ENCODE results near the gene C9orf152.

Gene C9orf152

DNA sequence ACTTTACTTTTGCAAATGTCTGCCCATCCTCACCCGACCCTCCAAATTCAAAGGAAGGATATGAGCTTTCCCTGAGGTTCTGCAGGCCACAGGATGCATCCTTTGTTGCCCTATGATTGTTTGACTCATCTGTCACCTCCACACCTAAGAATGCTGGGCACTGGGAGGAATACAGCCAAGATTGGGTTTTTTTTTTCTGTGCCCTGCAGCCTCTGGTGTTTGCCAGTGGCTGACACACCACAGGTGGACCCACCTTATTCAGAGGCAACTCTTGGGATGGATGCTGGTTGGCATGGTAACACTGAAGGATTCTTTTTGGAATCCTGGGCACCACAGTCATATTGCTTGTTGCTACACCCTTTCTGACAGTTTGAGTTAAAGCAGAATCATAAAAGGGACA is 29.7 kb downstream of the C9orf152 start:
- Histone ChIP-seq H3K4me3 (ENCODE audit: low read depth, low read length) (no peak overlapping the region), H3K36me3 (ENCODE audit: control insufficient read depth, insufficient read depth, low read length) (no peaks in the 10 kb centered on the region), H3K27ac (no peak overlapping the region), H3K27me3 (ENCODE audit: control insufficient read depth, insufficient read depth, low read length) (no peaks in the 10 kb centered on the region), H3K79me2 (no peaks in the 10 kb centered on the region), H2AFZ (no peak overlapping the region), H3K9me3 (ENCODE audit: control insufficient read depth, low read length) (no peaks in the 10 kb centered on the region), H3K4me2 (ENCODE audit: low read length) (no peak overlapping the region), H3K4me1 (no peaks in the 10 kb centered on the region), H3K9ac (no peak overlapping the region)
- TF ChIP-seq, protein P1, sequence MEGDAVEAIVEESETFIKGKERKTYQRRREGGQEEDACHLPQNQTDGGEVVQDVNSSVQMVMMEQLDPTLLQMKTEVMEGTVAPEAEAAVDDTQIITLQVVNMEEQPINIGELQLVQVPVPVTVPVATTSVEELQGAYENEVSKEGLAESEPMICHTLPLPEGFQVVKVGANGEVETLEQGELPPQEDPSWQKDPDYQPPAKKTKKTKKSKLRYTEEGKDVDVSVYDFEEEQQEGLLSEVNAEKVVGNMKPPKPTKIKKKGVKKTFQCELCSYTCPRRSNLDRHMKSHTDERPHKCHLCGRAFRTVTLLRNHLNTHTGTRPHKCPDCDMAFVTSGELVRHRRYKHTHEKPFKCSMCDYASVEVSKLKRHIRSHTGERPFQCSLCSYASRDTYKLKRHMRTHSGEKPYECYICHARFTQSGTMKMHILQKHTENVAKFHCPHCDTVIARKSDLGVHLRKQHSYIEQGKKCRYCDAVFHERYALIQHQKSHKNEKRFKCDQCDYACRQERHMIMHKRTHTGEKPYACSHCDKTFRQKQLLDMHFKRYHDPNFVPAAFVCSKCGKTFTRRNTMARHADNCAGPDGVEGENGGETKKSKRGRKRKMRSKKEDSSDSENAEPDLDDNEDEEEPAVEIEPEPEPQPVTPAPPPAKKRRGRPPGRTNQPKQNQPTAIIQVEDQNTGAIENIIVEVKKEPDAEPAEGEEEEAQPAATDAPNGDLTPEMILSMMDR (IDR thresholded peaks at IDR 0.05): no peak

DNA sequence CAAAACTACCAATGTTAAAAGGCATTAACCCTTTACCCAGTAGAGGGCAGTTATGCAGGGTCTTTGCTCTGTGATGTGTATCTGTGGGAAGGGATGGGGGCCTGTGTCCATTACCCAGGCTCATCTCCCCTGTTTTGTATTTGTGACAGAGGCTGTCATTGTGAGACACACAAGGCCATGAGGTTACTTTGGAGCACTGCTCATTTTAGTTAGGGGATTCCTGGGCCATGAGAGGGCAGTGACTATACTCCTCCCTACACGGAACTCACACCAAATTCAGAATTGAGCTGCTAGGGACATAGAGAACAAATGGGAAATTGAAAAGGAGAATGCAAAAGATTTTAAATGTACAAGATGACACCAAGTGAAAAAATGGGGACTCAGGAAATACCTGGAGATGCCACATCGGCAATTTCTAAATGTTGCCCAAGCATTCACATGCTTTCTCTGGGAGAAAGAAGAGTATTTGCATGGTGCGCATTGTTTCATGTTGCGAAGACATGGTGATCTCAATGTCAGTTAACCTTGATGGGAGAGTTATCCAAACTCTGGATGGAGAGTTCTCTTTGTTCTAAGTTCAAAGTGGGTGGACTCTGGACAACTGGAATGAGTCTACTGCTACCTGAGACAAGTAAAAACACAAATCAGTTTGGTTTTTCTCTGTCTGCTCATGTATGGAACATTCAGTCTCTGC is 32.5 kb downstream of the C9orf152 start:
- TF ChIP-seq, protein P1 (IDR thresholded peaks at IDR 0.05): no peak
- Histone ChIP-seq H3K4me2 (ENCODE audit: low read length) (no peak overlapping the region), H3K4me3 (ENCODE audit: low read depth, low read length) (no peak overlapping the region)

DNA sequence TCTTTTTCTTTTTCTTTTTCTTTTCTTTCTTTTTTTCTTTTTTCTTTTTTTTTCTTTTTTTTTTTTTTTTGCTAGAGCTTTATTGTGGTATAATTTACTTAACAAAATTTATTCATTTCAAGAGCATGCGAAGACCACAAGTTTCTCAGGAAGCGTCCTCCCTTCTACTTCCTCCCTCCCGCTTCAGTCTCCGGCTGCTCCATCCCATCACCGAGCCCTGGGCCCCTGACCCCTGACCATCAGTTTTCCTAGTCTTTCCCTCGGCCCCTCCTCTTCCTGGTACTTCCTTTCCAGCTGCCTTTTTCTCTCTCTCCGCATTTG is 34.7 kb downstream of the C9orf152 start:
- no peak overlapping the region for H2AFZ ChIP-seq
- H3K79me2 ChIP-seq: no peaks in the 10 kb centered on the region
- H3K27ac ChIP-seq: no peak overlapping the region
- H3K9me3 ChIP-seq (ENCODE audit: control insufficient read depth, low read length): no peaks in the 10 kb centered on the region
- no peak overlapping the region for H3K9ac ChIP-seq
- no peak overlapping the region for H3K4me2 ChIP-seq (ENCODE audit: low read length)
- H3K4me3 ChIP-seq (ENCODE audit: low read depth, low read length): no peak overlapping the region
- TF ChIP-seq, protein P1 (IDR thresholded peaks at IDR 0.05): no peak
- H3K27me3 ChIP-seq (ENCODE audit: control insufficient read depth, insufficient read depth, low read length): no peaks in the 10 kb centered on the region
- no peaks in the 10 kb centered on the region for H3K36me3 ChIP-seq (ENCODE audit: control insufficient read depth, insufficient read depth, low read length)
- H3K4me1 ChIP-seq: no peaks in the 10 kb centered on the region

More for the DNA sequence above, 32.5 kb downstream of the C9orf152 start:
- no peak overlapping the region for H3K9ac ChIP-seq
- H3K9me3 ChIP-seq (ENCODE audit: control insufficient read depth, low read length): no peaks in the 10 kb centered on the region
- no peaks in the 10 kb centered on the region for H3K36me3 ChIP-seq (ENCODE audit: control insufficient read depth, insufficient read depth, low read length)
- no peaks in the 10 kb centered on the region for H3K27me3 ChIP-seq (ENCODE audit: control insufficient read depth, insufficient read depth, low read length)
- no peak overlapping the region for H2AFZ ChIP-seq
- H3K27ac ChIP-seq: no peak overlapping the region
- no peaks in the 10 kb centered on the region for H3K4me1 ChIP-seq
- no peaks in the 10 kb centered on the region for H3K79me2 ChIP-seq

DNA sequence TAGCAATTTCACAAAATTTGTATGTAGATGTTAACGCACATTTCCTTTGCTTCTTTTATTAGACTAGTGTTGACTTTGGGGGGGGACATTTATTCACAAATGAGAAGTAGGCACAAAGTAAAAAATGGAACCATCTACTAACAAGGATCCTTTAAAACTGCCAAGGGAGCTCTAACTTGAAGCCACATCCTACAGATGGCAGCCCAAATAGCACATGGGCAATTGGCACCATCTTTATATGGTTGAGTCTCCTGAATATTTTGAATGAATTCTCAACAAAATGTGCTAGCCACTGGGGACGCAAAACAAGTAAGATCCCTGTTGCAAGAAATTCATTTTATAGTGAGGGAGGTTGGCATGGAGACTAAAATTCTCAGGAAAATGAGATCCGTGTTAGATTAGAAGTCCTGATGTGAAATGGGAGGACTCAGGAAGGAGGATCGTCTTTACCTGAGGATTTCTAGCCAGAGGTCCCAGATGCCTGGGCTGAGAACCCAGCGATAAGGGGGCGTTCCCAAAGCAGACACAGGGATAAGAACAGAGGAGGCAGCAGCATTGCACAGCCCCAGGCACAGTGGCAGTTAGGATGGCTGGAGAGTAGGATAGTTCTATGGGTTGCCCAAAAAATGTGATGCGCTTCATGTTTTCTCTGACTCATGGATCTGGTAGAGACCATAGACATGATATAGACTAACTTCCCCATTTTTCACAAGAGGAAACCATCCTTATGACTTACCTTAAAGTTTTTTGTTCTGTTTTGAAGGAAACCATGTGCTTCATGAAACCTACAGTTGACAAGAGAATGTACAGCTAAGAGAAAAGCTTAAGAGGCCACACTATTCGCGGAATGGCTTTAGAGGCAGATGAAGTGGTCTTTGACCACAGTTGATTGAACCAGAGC is 37.4 kb downstream of the C9orf152 start:
- Histone ChIP-seq H3K9me3 (ENCODE audit: control insufficient read depth, low read length) (no peaks in the 10 kb centered on the region), H3K4me2 (ENCODE audit: low read length) (no peak overlapping the region), H3K4me3 (ENCODE audit: low read depth, low read length) (no peak overlapping the region), H3K36me3 (ENCODE audit: control insufficient read depth, insufficient read depth, low read length) (no peaks in the 10 kb centered on the region), H3K27ac (no peak overlapping the region), H3K4me1 (no peaks in the 10 kb centered on the region), H3K9ac (no peak overlapping the region), H3K27me3 (ENCODE audit: control insufficient read depth, insufficient read depth, low read length) (no peaks in the 10 kb centered on the region), H3K79me2 (no peaks in the 10 kb centered on the region), H2AFZ (no peak overlapping the region)
- TF ChIP-seq, protein P1 (IDR thresholded peaks at IDR 0.05): no peak
